ENCODE data around the gene GOSR2.
"Not testable (repeated sequence)": the region's sequence is repeated elsewhere in the genome, so short reads cannot be mapped to it uniquely, and the experiment has no call there.

Gene GOSR2

GRCh38 chr17:46968224-46968834, 45.4 kb downstream of the GOSR2 start:
- FAIRE-seq, result no peak

GRCh38 chr17:46968896-46969295, 45.9 kb downstream of the GOSR2 start:
- FAIRE-seq, result no peak

- FAIRE-seq, result no peak
Measured at GRCh38 chr17:46971647-46972300, 48.8 kb downstream of the GOSR2 start.

- no peak for FAIRE-seq
Measured at GRCh38 chr17:46972346-46972745, 49.4 kb downstream of the GOSR2 start.

- FAIRE-seq, result no peak
Measured at GRCh38 chr17:46974086-46974485, 51.1 kb downstream of the GOSR2 start.

GRCh38 chr17:46975287-46975686, 52.3 kb downstream of the GOSR2 start:
- FAIRE-seq, result no peak

- no peak for FAIRE-seq
Measured at GRCh38 chr17:46976626-46977270, 53.8 kb downstream of the GOSR2 start.

- FAIRE-seq, result no peak
Measured at GRCh38 chr17:46977348-46977747, 54.4 kb downstream of the GOSR2 start.

GRCh38 chr17:46977750-46978488, 55.0 kb downstream of the GOSR2 start:
- FAIRE-seq, result no peak

- FAIRE-seq, result no peak
Measured at GRCh38 chr17:46978489-46979146, 55.7 kb downstream of the GOSR2 start.

GRCh38 chr17:46979147-46979863, 56.3 kb downstream of the GOSR2 start, which contains the start of gene RPRML:
RPRML (minus strand) TSS chr17:46979253; CDS start chr17:46979007, 246 bp downstream.
- no peak for FAIRE-seq

- FAIRE-seq, result no peak
Measured at GRCh38 chr17:46982577-46982976, 59.6 kb downstream of the GOSR2 start.

GRCh38 chr17:46983782-46984181, 60.8 kb downstream of the GOSR2 start:
- FAIRE-seq, result no peak

GRCh38 chr17:46984341-46984740, 61.4 kb downstream of the GOSR2 start:
- no peak for FAIRE-seq

GRCh38 chr17:46984892-46985291, 61.9 kb downstream of the GOSR2 start:
- FAIRE-seq, result no peak

- no peak for FAIRE-seq
Measured at GRCh38 chr17:46986366-46986765, 63.4 kb downstream of the GOSR2 start.

- not testable (repeated sequence) for FAIRE-seq
Measured at GRCh38 chr17:46987927-46988326, 65.0 kb downstream of the GOSR2 start.

GRCh38 chr17:46989637-46990431, 66.9 kb downstream of the GOSR2 start:
- FAIRE-seq, result no peak

GRCh38 chr17:46991617-46992016, 68.7 kb downstream of the GOSR2 start:
- no peak for FAIRE-seq
